GM12892 (cell line): ENCODE results near the gene TAC3.

ENCODE experiments used
- POLR2A ChIP-seq: IDR thresholded peaks from 2 replicates; pipeline ENCODE4 v1.6.1; 2011; ENCODE audit warnings: low read depth, low read length, control low read depth
- POLR2AphosphoS5 ChIP-seq: IDR thresholded peaks from 2 replicates; pipeline ENCODE4 v1.6.1; 2011; ENCODE audit warnings: low read depth, low read length, control low read depth
- TAF1 ChIP-seq: IDR thresholded peaks from 2 replicates; pipeline ENCODE4 v1.6.1; 2011; ENCODE audit warnings: low read depth, mild to moderate bottlenecking, control low read depth, low read length, borderline replicate concordance

DNA sequence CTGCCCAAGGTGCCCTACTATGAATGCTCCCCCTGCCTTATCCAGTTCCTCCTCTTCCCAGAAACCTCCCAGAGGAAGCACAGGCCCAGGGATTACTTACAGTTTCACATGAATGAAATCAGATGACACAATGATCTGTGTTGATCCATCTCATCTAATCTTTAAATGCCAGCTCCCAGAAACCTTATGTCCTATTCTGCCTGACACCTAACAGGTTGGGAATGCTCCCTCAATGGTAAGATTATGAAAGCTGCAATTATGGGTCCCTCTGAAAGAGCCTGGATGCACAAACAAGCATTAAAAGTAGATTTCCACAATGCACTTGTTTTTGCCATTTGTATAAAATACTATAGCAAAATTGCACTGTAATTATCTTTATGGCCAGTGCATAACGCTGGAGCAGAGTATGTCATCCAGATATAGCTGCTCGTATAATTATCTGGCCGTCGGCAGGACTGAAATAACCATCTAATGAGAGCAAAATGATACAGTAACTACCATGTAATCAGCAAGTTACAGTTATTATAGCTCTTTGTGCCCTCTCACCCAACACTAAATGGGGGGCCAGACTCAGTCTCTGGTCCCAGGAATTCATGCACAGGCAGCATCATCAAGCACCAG lies 5.6 kb downstream of the TAC3 start:
- TF ChIP-seq POLR2AphosphoS5 (no peak), POLR2A (no peak), TAF1 (no peak)
